Sigmoid colon (tissue), 7 donors: ENCODE data around the gene COBL. TPM values are rescaled to one million over a fixed set of nuclear protein-coding genes. Genes with fewer than 3 reads are reported as not detected.
A peak's percentile ranks its signal among the peaks of the same experiment; 100 is the strongest.

ENCODE experiments used
- DNase-seq: peaks from one replicate; pipeline ENCODE4 v3.0.0-alpha.2; 2019
- H3K27ac ChIP-seq, 4 donors: fragments of 200-600 bp; sonication (generic); one replicate each; pipeline ENCODE4 v1.5.1; 2016 to 2019; ENCODE audit warnings: mild to moderate bottlenecking in 1 of 4
- H3K27me3 ChIP-seq, 3 donors: fragments of 200-600 bp; sonication (generic); one replicate each; pipeline ENCODE4 v1.5.1; 2019; ENCODE audit warnings: mild to moderate bottlenecking in 1 of 3
- H3K36me3 ChIP-seq, 4 donors: fragments of 200-600 bp; sonication (generic); one replicate each; pipeline ENCODE4 v1.5.1; 2016 to 2019
- H3K4me1 ChIP-seq, 4 donors: fragments of 200-600 bp; sonication (generic); one replicate each; pipeline ENCODE4 v1.5.1; 2017 to 2019
- H3K4me3 ChIP-seq, 4 donors: fragments of 200-600 bp; sonication (generic); one replicate each; pipeline ENCODE4 v1.5.1; 2017 to 2019; ENCODE audit warnings: mild to moderate bottlenecking in 2 of 4, moderate library complexity in 1 of 4
- H3K9me3 ChIP-seq, 4 donors: fragments of 200-600 bp in 3 of 4; sonication (generic) in 3 of 4; one replicate each; pipeline versions ENCODE4 v1.5.1 to v1.6.1; 2013 to 2019
- EP300 ChIP-seq, 4 donors: sonication (generic); formaldehyde crosslinking; IDR thresholded peaks; one replicate each; pipeline ENCODE4 v1.6.1; 2017; ENCODE audit warnings: antibody characterized with exemption in 4 of 4
- POLR2A ChIP-seq, 2 donors: fragments of 450-650 bp; IDR thresholded peaks; one replicate each; pipeline ENCODE4 v1.6.1; 2016; ENCODE audit warnings: antibody characterized with exemption in 2 of 2, mild to moderate bottlenecking in 2 of 2, moderate library complexity in 2 of 2
- POLR2AphosphoS5 ChIP-seq, 4 donors: sonication (generic); formaldehyde crosslinking; IDR thresholded peaks; one replicate each; pipeline ENCODE4 v1.6.1; 2017; ENCODE audit warnings: antibody characterized with exemption in 4 of 4
- WGBS, 2 donors: extraction: QIAGEN DNeasy Blood & Tissue Kit; methylation state at CpG; one replicate each; pipeline ENCODE4 v1.1.7; 2013; 5-methylcytosine and 5-hydroxymethylcytosine counted together
- intact Hi-C: fragments of 100-400 bp; cut with DNase I; formaldehyde crosslinking; loops from one replicate; pipeline ENCODE4 v1.15.1; 2023
- polyA plus RNA-seq, 3 donors: library from polyadenylated mRNA; stranded (reverse); fragments of 200-250 nt; gene quantifications; one replicate each; pipeline ENCODE4 v1.2.3, GENCODE V29; 2013
- total RNA-seq, 4 donors: library from RNA; depleted of rRNA; stranded (reverse); fragments of >200 nt; gene quantifications; one replicate each; pipeline ENCODE4 v1.1.0, GENCODE V29; 2016
- TF ChIP-seq, protein P1 (sequence below), 4 experiments: fragments of 450-650 bp in 3 of 4; fragments of 200-600 bp in 1 of 4; IDR thresholded peaks; one replicate each; pipeline ENCODE4 v1.5.1; 2016 to 2019; ENCODE audit warnings: antibody characterized with exemption in 4 of 4, mild to moderate bottlenecking in 3 of 4, moderate library complexity in 2 of 4
- donor health status: healthy with polysubstance abuse.
- donor health status: Bipolar disorder and iron deficiency.
- donor health status: healthy.

Gene COBL
- total and polyA plus RNA-seq, 7 donors = 3.0 to 27.6 (median 10.0) TPM

GRCh38 chr7:51327287-51327717 is 10.7 kb upstream of the COBL start:
- Histone ChIP-seq H3K4me1 (no peaks in the 10 kb centered on the region), H3K27me3 (no peaks in the 10 kb centered on the region), H3K4me3 (no peak overlapping the region), H3K27ac (no peak overlapping the region), H3K36me3 (no peaks in the 10 kb centered on the region), H3K9me3 (no peaks in the 10 kb centered on the region)
- WGBS, 2 donors = 72 to 90% methylated on average over 6 of the region's 6 CpGs
- intact Hi-C loops = no loop called here
- DNase-seq = no peak
- TF ChIP-seq POLR2AphosphoS5 (IDR thresholded peaks at IDR 0.05) = no peak
- TF ChIP-seq POLR2A (IDR thresholded peaks at IDR 0.05) = no peak
- TF ChIP-seq EP300 (IDR thresholded peaks at IDR 0.05) = no peak
- TF ChIP-seq, protein P1, sequence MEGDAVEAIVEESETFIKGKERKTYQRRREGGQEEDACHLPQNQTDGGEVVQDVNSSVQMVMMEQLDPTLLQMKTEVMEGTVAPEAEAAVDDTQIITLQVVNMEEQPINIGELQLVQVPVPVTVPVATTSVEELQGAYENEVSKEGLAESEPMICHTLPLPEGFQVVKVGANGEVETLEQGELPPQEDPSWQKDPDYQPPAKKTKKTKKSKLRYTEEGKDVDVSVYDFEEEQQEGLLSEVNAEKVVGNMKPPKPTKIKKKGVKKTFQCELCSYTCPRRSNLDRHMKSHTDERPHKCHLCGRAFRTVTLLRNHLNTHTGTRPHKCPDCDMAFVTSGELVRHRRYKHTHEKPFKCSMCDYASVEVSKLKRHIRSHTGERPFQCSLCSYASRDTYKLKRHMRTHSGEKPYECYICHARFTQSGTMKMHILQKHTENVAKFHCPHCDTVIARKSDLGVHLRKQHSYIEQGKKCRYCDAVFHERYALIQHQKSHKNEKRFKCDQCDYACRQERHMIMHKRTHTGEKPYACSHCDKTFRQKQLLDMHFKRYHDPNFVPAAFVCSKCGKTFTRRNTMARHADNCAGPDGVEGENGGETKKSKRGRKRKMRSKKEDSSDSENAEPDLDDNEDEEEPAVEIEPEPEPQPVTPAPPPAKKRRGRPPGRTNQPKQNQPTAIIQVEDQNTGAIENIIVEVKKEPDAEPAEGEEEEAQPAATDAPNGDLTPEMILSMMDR (IDR thresholded peaks at IDR 0.05) = no peak

- Histone ChIP-seq H3K9me3 (no peaks in the 10 kb centered on the region), H3K36me3 (no peaks in the 10 kb centered on the region), H3K4me1 (no peaks in the 10 kb centered on the region), H3K4me3 (no peak overlapping the region), H3K27me3 (no peaks in the 10 kb centered on the region), H3K27ac (no peak overlapping the region)
- DNase-seq = no peak
- 74 to 90% methylated on average over 14 of the region's 14 CpGs for WGBS, 2 donors
- intact Hi-C loops = no loop called here
- no peak for TF ChIP-seq EP300 (IDR thresholded peaks at IDR 0.05)
- TF ChIP-seq POLR2AphosphoS5 (IDR thresholded peaks at IDR 0.05) = no peak
- TF ChIP-seq, protein P1 (IDR thresholded peaks at IDR 0.05) = no peak
- TF ChIP-seq POLR2A (IDR thresholded peaks at IDR 0.05) = no peak
Measured at GRCh38 chr7:51326656-51327286, 10.2 kb upstream of the COBL start.

DNA sequence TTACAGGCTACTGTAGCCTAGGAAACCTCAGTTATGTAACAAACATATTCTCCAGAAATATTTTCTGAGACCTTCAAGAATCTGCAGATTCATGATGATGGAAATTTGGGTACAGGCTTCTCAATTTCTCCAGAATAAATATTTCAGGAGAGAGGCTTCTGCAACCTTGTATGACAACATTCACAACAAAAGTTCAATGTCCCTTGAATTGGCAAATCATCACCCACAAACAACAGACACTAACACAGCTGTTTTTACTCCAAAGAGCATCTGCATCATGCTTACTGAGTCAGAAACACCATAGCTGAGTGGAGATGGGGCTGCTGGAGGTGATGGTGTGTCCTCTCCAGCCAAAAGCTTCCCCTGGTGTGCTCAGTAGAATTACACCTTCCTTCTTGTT is 9.3 kb upstream of the COBL start:
- TF ChIP-seq POLR2A (IDR thresholded peaks at IDR 0.05) = no peak
- TF ChIP-seq POLR2AphosphoS5 (IDR thresholded peaks at IDR 0.05) = no peak
- no peak for TF ChIP-seq EP300 (IDR thresholded peaks at IDR 0.05)
- intact Hi-C loops = no loop called here
- H3K27me3 ChIP-seq = no peaks in the 10 kb centered on the region
- H3K4me1 ChIP-seq = no peaks in the 10 kb centered on the region
- no peak overlapping the region for H3K27ac ChIP-seq
- no peaks in the 10 kb centered on the region for H3K36me3 ChIP-seq
- no peak for DNase-seq
- no peak overlapping the region for H3K4me3 ChIP-seq
- H3K9me3 ChIP-seq = no peaks in the 10 kb centered on the region

DNA sequence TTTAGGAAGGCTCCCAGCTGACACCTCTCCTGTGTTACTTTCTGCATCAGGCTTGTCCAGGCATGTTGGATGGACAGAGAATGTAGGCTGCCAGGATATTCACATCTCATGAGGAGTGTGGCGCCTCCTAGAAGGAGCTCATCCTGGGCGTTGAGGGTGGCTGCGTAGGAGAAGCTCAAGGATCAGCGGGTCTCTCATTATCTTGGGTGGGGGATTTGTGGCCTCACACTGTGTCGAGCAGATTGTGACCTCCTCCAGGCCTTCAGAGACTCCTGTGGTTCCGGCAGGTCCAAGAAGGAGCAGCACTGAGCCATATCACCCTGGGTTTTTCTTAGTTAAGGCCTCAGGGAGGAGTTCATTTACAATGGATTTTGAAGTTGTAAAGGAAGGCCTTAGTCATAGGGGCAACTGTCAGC is 8.7 kb upstream of the COBL start:
- H3K27me3 ChIP-seq = no peaks in the 10 kb centered on the region
- WGBS, 2 donors = 90 to 92% methylated on average over 6 of the region's 6 CpGs
- no peaks in the 10 kb centered on the region for H3K4me1 ChIP-seq
- H3K27ac ChIP-seq = peak overlapping the region in 1 of 4 donors; percentile 2
- no peaks in the 10 kb centered on the region for H3K9me3 ChIP-seq
- no peak overlapping the region for H3K4me3 ChIP-seq
- no peaks in the 10 kb centered on the region for H3K36me3 ChIP-seq
- no peak for DNase-seq
- intact Hi-C loops = no loop called here
- no peak for TF ChIP-seq POLR2A (IDR thresholded peaks at IDR 0.05)

GRCh38 chr7:51324206-51324898 is 7.7 kb upstream of the COBL start:
- intact Hi-C loops = no loop called here
- H3K27me3 ChIP-seq = no peaks in the 10 kb centered on the region
- WGBS, 2 donors = 86 to 89% methylated on average over 11 of the region's 11 CpGs

DNA sequence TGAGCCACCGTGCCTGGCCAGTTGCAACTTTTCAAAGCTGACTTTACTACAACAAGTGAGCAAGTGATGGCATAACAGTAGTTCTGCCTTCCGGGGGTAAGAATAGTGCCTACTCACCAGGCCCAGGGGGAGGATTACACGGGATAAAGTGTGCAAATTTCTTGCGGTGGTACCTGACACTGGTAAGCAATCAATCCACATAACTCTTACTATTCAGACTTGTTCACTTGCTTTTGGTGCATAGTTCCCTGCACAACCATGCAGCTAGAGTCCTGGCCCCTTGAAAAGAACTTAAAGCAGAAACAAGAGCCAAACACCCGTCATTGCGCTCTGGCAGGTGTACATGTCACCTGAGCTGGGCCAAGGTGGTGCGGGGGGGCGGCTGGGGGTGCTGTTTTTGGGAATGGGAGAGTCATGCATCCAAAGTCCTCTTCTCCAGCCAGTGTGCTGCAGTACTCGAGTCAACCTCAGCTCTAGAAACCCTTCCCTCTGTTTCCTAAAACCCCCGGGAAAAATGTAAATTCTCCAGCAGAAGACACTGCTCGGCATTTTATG is 5.4 kb upstream of the COBL start:
- no peak for DNase-seq
- Histone ChIP-seq H3K4me3 (no peak overlapping the region), H3K27me3 (peaks cover 0 to 11% (median 7%) of the 10 kb centered on the region in 3 donors), H3K9me3 (no peaks in the 10 kb centered on the region), H3K36me3 (no peaks in the 10 kb centered on the region), H3K4me1 (peaks cover 0 to 3% (median 2%) of the 10 kb centered on the region in 4 donors), H3K27ac (no peak overlapping the region)
- TF ChIP-seq POLR2AphosphoS5 (IDR thresholded peaks at IDR 0.05) = no peak
- TF ChIP-seq EP300 (IDR thresholded peaks at IDR 0.05) = no peak
- TF ChIP-seq, protein P1 (IDR thresholded peaks at IDR 0.05) = no peak
- TF ChIP-seq POLR2A (IDR thresholded peaks at IDR 0.05) = no peak
- WGBS, 2 donors = 89 to 90% methylated on average over 11 of the region's 11 CpGs
- intact Hi-C loops = no loop called here

More at GRCh38 chr7:51324206-51324898, 7.7 kb upstream of the COBL start:
- H3K9me3 ChIP-seq = no peaks in the 10 kb centered on the region
- H3K36me3 ChIP-seq = no peaks in the 10 kb centered on the region
- TF ChIP-seq EP300 (IDR thresholded peaks at IDR 0.05) = no peak
- no peak for TF ChIP-seq POLR2A (IDR thresholded peaks at IDR 0.05)
- no peak for TF ChIP-seq POLR2AphosphoS5 (IDR thresholded peaks at IDR 0.05)
- no peak overlapping the region for H3K27ac ChIP-seq
- H3K4me3 ChIP-seq = no peak overlapping the region
- no peak for DNase-seq
- H3K4me1 ChIP-seq = no peaks in the 10 kb centered on the region
